ENCODE measurements around the gene ATP2B3. TPM values are rescaled to one million over a fixed set of nuclear protein-coding genes. Genes with fewer than 3 reads are reported as not detected.

The ATP2B3 gene
- total and polyA plus RNA-seq, 10 of the 15 experiments (the other 5 are each of a cell fraction or from before 2014, with no cell fraction given): 0.01 TPM; not detected in 9

DNA sequence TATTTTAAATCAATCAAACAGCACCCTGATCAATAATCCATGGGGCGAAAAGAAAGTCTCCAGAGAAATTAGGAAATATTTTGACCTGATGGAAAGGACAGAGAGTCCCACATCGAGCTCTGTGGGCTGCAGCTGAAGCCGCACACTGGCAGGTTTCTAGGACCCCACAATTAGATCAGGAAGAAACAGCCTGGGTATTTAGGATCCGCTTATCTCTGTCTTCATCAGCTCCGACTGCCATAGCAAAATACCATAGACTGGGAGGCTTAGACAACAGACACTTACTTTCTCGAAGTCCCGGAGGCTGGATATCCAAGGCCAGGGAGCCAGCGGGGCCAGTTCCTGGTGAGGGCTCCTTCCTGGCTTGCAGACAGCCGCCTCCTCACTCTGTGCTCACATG is 45.1 kb downstream of the ATP2B3 start:
- FAIRE-seq (no peak), ATAC-seq (no peak), DNase-seq (ENCODE audit: low read depth, low spot score) (no peak)
- no peak overlapping the region for H3K4me2 ChIP-seq (ENCODE audit: control insufficient read depth, insufficient read depth)
- H3K36me3 ChIP-seq (ENCODE audit: control insufficient read depth in 2 of 2, insufficient read depth in 2 of 2, low read length in 1 of 2): no peaks in the 10 kb centered on the region
- H3K4me1 ChIP-seq (ENCODE audit: control insufficient read depth, insufficient read depth, low read length): no peaks in the 10 kb centered on the region
- H3K27me3 ChIP-seq (replicated peaks in 1 of 2; ENCODE audit: control insufficient read depth in 2 of 2, insufficient read depth in 2 of 2, low read length in 1 of 2): no peaks in the 10 kb centered on the region; a peak in 2 of 4 replicates
- POLR2A ChIA-PET: no interaction called here
- BruUV-seq (replicated peaks): no TSS peak
- in situ Hi-C loops (cut with MboI): no loop called here
- H3K27ac ChIP-seq (ENCODE audit: control insufficient read depth, insufficient read depth): no peak overlapping the region
- CTCF ChIA-PET: no interaction called here
- intact Hi-C loops (cut with micrococcal nuclease; ENCODE audit: unreplicated experiment): no loop called here
- H2AFZ ChIP-seq (ENCODE audit: control insufficient read depth, low read depth, low read length): no peak overlapping the region
- RAD21 ChIA-PET (ENCODE audit: unreplicated experiment): no interaction called here
- no peak overlapping the region for H3K9ac ChIP-seq (ENCODE audit: control insufficient read depth, insufficient read depth, low read length)
- H4K20me1 ChIP-seq (ENCODE audit: control insufficient read depth, insufficient read depth): no peaks in the 10 kb centered on the region
- H3K4me3 ChIP-seq: no peak overlapping the region
- WGBS (ENCODE audit: insufficient coverage, insufficient replicate concordance, low lambda C conversion rate, missing lambda C conversion rate): 54% methylated on average over 9 of the region's 9 CpGs
- SMC1A ChIA-PET (ENCODE audit: uncharacterized antibody, unreplicated experiment): no interaction called here
- H3K79me2 ChIP-seq (ENCODE audit: control insufficient read depth, insufficient read depth, low read length): no peaks in the 10 kb centered on the region
- H3K9me3 ChIP-seq (replicated peaks; ENCODE audit: control insufficient read depth, insufficient read depth, low read length): no peaks in the 10 kb centered on the region
- no peak for TF ChIP-seq NFYB (IDR thresholded peaks at IDR 0.05; ENCODE audit: insufficient read depth, low read depth, low read length)
- no peak for TF ChIP-seq NFYA (IDR thresholded peaks at IDR 0.05; ENCODE audit: borderline replicate concordance, low read depth, low read length)
- TF ChIP-seq, protein P1, sequence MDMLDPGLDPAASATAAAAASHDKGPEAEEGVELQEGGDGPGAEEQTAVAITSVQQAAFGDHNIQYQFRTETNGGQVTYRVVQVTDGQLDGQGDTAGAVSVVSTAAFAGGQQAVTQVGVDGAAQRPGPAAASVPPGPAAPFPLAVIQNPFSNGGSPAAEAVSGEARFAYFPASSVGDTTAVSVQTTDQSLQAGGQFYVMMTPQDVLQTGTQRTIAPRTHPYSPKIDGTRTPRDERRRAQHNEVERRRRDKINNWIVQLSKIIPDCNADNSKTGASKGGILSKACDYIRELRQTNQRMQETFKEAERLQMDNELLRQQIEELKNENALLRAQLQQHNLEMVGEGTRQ (IDR thresholded peaks at IDR 0.05; ENCODE audit: borderline replicate concordance, low read depth, low read length): no peak
- no peak for TF ChIP-seq SUPT20H (IDR thresholded peaks at IDR 0.05; ENCODE audit: borderline replicate concordance, control insufficient read depth, low read depth, low read length)
- TF ChIP-seq REST (IDR thresholded peaks at IDR 0.05; ENCODE audit: low read depth, low read length): no peak

All from GM12878 (cell line).